NCI-H2029 treated with DMSO at 0.1 percent for 48 hours (cell line): ENCODE data around the gene NOMO2.
"Not testable (repeated sequence)": the region's sequence is repeated elsewhere in the genome, so short reads cannot be mapped to it uniquely, and the experiment has no call there.

Experiments
- DNase-seq: peaks from one replicate; lab custom pipeline; 2025; lab: John Stamatoyannopoulos, UW

The NOMO2 gene

GRCh38 chr16:18522637-18523036 lies 39.3 kb downstream of the NOMO2 start:
- DNase-seq, result not testable (repeated sequence)

GRCh38 chr16:18521445-18522181 lies 40.3 kb downstream of the NOMO2 start:
- not testable (repeated sequence) for DNase-seq

- DNase-seq, result not testable (repeated sequence)
Measured at GRCh38 chr16:18518536-18519283, 43.2 kb downstream of the NOMO2 start.

DNA sequence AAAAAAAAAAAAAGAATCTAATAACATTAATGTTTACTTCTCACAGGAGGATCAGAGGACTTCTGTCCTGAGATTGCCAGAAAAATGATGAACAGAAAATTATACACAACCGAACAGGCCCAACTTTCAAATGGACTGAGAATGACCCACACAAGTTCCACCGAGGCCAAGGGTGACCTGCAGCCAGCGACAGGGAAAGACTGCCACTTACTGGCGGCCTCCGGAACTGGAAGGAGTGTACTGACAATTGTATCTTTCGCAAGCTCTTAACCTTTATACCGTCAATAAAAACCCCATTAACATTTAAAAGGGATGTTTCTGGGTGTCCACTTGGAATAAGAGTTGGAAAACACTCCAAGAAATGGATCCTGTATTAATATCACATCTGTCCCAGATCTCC lies 63.5 kb downstream of the NOMO2 start:
- not testable (repeated sequence) for DNase-seq

GRCh38 chr16:18497032-18497431 lies 64.9 kb downstream of the NOMO2 start:
- not testable (repeated sequence) for DNase-seq

DNA sequence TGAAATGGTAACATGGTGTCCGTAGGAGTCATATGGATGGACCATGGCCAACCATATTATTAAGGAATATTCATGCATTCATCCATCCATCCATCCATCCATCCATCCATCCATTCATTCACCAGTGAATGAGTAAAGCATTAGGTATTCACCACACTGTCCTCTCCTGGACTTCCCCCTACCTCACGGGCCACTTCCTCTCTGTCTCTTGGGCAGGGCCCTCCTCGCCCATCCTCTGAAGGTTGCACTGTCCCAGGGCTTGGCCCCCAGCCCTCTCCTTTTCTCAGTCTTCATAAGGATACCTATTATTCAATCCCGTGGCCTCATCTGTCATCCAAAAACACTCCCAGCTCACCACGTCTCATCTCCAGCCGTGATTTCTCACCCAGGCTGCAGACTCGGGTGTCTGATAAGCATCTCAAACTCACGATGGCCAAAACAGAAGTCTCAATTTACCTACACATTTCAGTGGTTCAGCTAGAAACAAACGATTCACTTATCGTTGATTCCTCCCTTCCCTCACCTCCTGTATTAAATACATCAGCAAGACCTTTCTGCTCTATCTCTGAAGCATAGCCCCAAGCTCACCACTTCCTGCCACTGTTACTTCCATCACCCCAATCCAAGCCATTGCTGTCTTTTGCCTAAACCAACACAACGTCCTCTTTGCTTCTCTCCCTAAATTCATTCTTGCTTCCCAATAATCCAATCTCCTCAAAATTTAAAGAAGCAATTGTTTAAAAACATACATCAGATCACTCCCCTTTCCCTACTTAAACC lies 69.6 kb downstream of the NOMO2 start:
- not testable (repeated sequence) for DNase-seq

DNA sequence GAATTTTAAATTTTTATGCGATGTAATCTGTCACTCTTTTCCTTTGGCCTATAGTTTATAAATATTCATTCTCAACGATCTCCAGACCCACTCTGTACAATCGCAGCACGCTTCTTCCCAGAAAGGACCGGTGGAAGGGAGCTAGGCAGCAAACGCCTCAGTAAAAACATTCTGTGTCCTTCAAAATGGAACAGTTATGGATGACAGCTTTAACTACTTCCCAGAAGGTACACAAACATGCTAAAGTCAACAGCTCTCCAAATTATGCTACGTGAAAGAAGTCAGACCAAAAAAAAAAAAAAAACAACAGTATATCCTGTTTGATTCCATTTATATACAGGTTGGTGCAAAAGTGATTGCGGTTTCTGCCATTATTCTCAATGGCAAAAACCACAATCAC lies 125.9 kb downstream of the NOMO2 start:
- not testable (repeated sequence) for DNase-seq

GRCh38 chr16:18415827-18416226 lies 146.1 kb downstream of the NOMO2 start:
- not testable (repeated sequence) for DNase-seq

GRCh38 chr16:18409532-18410293 lies 152.2 kb downstream of the NOMO2 start:
- not testable (repeated sequence) for DNase-seq

- not testable (repeated sequence) for DNase-seq
Measured at GRCh38 chr16:18401851-18402657, 159.8 kb downstream of the NOMO2 start.

- not testable (repeated sequence) for DNase-seq
Measured at GRCh38 chr16:18401159-18401558, 160.7 kb downstream of the NOMO2 start.

- DNase-seq, result not testable (repeated sequence)
Measured at GRCh38 chr16:18394363-18394762, 167.5 kb downstream of the NOMO2 start.

DNA sequence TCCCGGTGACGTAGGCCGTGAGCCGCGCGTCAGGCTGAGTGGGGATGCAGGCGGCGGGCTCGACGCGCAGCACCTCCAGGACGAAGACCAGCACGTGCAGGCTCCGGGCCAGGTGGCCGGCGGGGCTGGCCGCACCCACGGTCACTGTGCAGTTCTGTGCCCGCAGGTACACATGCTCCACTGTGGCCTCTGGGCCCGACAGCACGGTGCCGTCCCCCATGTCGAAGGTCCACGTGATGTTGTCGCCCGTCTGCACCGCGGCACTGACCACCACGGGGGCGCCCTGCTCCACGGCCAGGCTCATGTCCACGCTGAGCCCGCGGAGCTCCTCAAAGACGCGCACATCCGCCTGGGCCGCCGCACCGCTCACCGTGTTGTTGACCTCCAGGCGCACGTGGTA lies 174.1 kb downstream of the NOMO2 start:
- not testable (repeated sequence) for DNase-seq

DNA sequence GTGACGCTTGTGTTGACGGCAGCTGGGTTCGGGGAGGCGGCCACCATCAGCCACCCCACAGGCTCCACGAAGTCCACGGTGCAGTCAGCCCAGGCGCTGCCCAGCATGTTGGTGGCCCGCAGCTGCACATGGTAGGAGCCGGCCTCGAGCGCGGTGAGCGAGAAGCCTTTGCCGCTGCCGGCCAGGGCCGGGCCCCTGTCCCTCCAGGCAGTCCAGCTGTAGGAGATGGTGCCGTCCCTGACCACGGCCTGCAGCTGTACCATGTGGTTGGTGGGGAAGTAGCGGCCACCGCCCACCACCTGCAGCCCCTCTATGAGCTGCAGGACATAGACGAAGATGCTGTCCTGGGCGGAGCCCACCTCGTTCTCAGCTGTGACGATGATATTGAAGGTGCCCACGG lies 175.4 kb downstream of the NOMO2 start:
- DNase-seq, result not testable (repeated sequence)

GRCh38 chr16:18385285-18385684 lies 176.6 kb downstream of the NOMO2 start:
- DNase-seq, result not testable (repeated sequence)

DNA sequence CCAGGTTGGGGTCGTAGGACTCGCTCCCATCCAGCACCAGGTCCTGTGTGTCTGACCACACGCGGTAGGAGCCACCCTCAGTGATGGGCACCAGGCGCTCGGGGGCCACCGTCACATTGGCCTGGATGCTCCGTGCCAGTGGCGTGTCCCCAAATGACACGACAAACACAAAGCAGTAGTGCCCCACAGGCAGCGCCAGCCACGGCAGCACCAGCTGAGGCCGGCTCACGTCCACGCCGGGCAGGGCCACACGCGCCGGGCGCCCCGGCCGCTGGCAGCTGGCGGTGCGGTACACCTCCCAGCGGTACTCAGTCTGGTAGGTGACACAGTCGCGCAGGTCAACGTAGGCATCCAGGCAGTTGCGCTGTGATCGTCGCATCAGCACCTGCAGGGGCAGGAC lies 177.0 kb downstream of the NOMO2 start:
- not testable (repeated sequence) for DNase-seq

GRCh38 chr16:18384098-18384636 lies 177.7 kb downstream of the NOMO2 start:
- DNase-seq, result not testable (repeated sequence)

GRCh38 chr16:18382696-18383095 lies 179.2 kb downstream of the NOMO2 start:
- not testable (repeated sequence) for DNase-seq
